H1 (cell line): ENCODE data around the gene TDRD15.

ENCODE experiments used
- BRCA1 ChIP-seq: IDR thresholded peaks from 2 replicates; pipeline ENCODE4 v1.6.1; 2012; ENCODE audit warnings: low read depth, low read length, improper control_type of control experiment
- CHD2 ChIP-seq: IDR thresholded peaks from 2 replicates; pipeline ENCODE4 v1.6.1; 2012; ENCODE audit warnings: low read length, improper control_type of control experiment
- EGR1 ChIP-seq: IDR thresholded peaks from 2 replicates; pipeline ENCODE4 v1.6.1; 2011; ENCODE audit warnings: low read depth, low read length, borderline replicate concordance
- EZH2 ChIP-seq: fragments of 200-600 bp; sonication (generic); IDR thresholded peaks from 2 replicates; pipeline ENCODE4 v1.7.1; 2012; ENCODE audit warnings: low read depth, mild to moderate bottlenecking, moderate library complexity, low read length, inconsistent platforms; ENCODE audit not compliant: severe bottlenecking
- GTF2F1 ChIP-seq: IDR thresholded peaks from 2 replicates; pipeline ENCODE4 v1.6.1; 2012; ENCODE audit warnings: low read depth, low read length, improper control_type of control experiment, borderline replicate concordance
- MAFK ChIP-seq: IDR thresholded peaks from 2 replicates; pipeline ENCODE4 v1.6.1; 2012; ENCODE audit warnings: low read depth, mild to moderate bottlenecking, improper control_type of control experiment, low read length
- POLR2A ChIP-seq, 2 experiments: IDR thresholded peaks; 1 replicate in 1 of 2; 2 replicates in 1 of 2; pipeline ENCODE4 v1.6.1; 2011; ENCODE audit warnings: low read depth in 2 of 2, low read length in 2 of 2, mild to moderate bottlenecking in 2 of 2; ENCODE audit errors: control extremely low read depth in 1 of 2
- POLR2AphosphoS5 ChIP-seq: IDR thresholded peaks from 2 replicates; pipeline ENCODE4 v1.6.1; 2011; ENCODE audit warnings: low read depth, low read length
- SIX5 ChIP-seq: IDR thresholded peaks from 2 replicates; pipeline ENCODE4 v1.6.1; 2011; ENCODE audit warnings: mild to moderate bottlenecking, low read depth, low read length
- TAF1 ChIP-seq: IDR thresholded peaks from 2 replicates; pipeline ENCODE4 v1.6.1; 2011; ENCODE audit warnings: mild to moderate bottlenecking, low read depth, low read length
- TEAD4 ChIP-seq: IDR thresholded peaks from 2 replicates; pipeline ENCODE4 v1.6.1; 2012; ENCODE audit warnings: low read depth, low read length, inconsistent platforms, mixed read lengths
- YY1 ChIP-seq: IDR thresholded peaks from 2 replicates; pipeline ENCODE4 v1.6.1; 2011; ENCODE audit warnings: low read depth, mild to moderate bottlenecking, low read length
- TF ChIP-seq, protein P1 (sequence below): IDR thresholded peaks from 2 replicates; pipeline ENCODE4 v1.6.1; 2012; ENCODE audit warnings: inconsistent platforms
- TF ChIP-seq, protein P2 (sequence below), 3 experiments: IDR thresholded peaks; 1 replicate in 2 of 3; 2 replicates in 1 of 3; pipeline versions ENCODE4 v1.5.1 to v1.6.1; 2011; ENCODE audit warnings: low read length in 3 of 3, mild to moderate bottlenecking in 3 of 3, inconsistent platforms in 2 of 3, low read depth in 1 of 3, moderate library complexity in 1 of 3; ENCODE audit not compliant: insufficient read depth in 1 of 3; ENCODE audit errors: control extremely low read depth in 1 of 3

DNA sequence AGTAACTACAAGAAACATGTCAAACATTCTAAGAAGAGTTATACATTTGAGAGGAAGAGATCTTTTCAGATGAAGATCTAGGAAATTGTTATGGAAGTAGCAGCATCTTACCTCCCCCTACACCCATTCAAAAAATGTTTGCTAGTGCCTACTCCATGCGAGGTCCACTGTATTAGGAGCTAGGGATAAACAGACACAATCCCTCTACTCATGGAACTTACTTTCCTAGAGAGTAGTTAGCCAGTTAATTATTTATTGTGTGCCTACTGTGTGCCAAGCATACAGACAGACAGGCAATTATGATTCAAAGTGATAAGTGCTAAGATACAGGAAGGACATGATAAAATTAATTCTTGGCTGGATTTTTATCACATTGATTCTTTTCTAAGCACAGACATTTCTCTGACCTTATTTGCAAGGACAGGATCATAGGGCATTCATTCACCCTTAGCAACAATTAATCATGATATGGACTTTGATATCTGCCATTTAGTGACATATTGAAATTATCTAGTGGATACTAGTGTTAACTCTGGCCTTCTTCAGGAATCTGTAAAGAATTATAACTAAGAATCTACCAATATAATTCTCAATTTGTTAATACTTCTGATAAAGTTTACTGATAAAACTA is 19.6 kb upstream of the TDRD15 start:
- TF ChIP-seq SIX5: no peak
- no peak for TF ChIP-seq BRCA1
- no peak for TF ChIP-seq CHD2
- no peak for TF ChIP-seq EZH2
- no peak for TF ChIP-seq MAFK
- TF ChIP-seq, protein P1, sequence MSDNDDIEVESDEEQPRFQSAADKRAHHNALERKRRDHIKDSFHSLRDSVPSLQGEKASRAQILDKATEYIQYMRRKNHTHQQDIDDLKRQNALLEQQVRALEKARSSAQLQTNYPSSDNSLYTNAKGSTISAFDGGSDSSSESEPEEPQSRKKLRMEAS: no peak
- no peak for TF ChIP-seq TEAD4
- TF ChIP-seq, protein P2, sequence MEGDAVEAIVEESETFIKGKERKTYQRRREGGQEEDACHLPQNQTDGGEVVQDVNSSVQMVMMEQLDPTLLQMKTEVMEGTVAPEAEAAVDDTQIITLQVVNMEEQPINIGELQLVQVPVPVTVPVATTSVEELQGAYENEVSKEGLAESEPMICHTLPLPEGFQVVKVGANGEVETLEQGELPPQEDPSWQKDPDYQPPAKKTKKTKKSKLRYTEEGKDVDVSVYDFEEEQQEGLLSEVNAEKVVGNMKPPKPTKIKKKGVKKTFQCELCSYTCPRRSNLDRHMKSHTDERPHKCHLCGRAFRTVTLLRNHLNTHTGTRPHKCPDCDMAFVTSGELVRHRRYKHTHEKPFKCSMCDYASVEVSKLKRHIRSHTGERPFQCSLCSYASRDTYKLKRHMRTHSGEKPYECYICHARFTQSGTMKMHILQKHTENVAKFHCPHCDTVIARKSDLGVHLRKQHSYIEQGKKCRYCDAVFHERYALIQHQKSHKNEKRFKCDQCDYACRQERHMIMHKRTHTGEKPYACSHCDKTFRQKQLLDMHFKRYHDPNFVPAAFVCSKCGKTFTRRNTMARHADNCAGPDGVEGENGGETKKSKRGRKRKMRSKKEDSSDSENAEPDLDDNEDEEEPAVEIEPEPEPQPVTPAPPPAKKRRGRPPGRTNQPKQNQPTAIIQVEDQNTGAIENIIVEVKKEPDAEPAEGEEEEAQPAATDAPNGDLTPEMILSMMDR (IDR thresholded peaks at IDR 0.05; ENCODE audit: control extremely low read depth in 1 of 3, insufficient read depth in 1 of 3, low read depth in 1 of 3, low read length in 3 of 3): no peak
- TF ChIP-seq GTF2F1: no peak
- no peak for TF ChIP-seq POLR2A (IDR thresholded peaks at IDR 0.05; ENCODE audit: control extremely low read depth in 1 of 2, low read depth in 2 of 2, low read length in 2 of 2)
- no peak for TF ChIP-seq YY1
- TF ChIP-seq EGR1: no peak
- no peak for TF ChIP-seq TAF1
- TF ChIP-seq POLR2AphosphoS5: no peak
